ENCODE results near the gene AXIN2.

GRCh38 chr17:65529040-65529633 lies 32.3 kb downstream of the AXIN2 start:
- TF ChIP-seq CTCF (conservative IDR thresholded peaks at IDR 0.05; ENCODE audit: low read length), result no peak
- TF ChIP-seq EZH2phosphoT487 (IDR thresholded peaks at IDR 0.05; ENCODE audit: borderline replicate concordance), result no peak
